ENCODE results near the gene IGDCC3. TPM values are rescaled to one million over a fixed set of nuclear protein-coding genes. Genes with fewer than 3 reads are reported as not detected.

Gene IGDCC3
- polyA plus RNA-seq, 3 donors from 2014 or later = not detected

Other genes starting within 250 kb of the IGDCC3 start
- gene PDCD7, start 244.2 kb downstream of the IGDCC3 start, polyA plus RNA-seq = 10 to 100 TPM in 2 of 3 donors, 1 to 10 TPM in 1; 8.9 to 14.7 (median 14.4) TPM
- 10 to 100 TPM; 18.5 to 36.0 (median 23.4) TPM for gene CLPX, start 192.7 kb downstream of the IGDCC3 start, polyA plus RNA-seq
- under 1 TPM in 1 of 3 donors, not detected in 2; 0.06 TPM for gene CILP, start 166.5 kb downstream of the IGDCC3 start, polyA plus RNA-seq
- 10 to 100 TPM; 17.1 to 28.3 (median 17.4) TPM for gene PARP16, start 91.1 kb downstream of the IGDCC3 start, polyA plus RNA-seq
- gene RNU5A-1, start 82.0 kb downstream of the IGDCC3 start, polyA plus RNA-seq = not detected
- gene RNU5B-1, start 73.3 kb downstream of the IGDCC3 start, polyA plus RNA-seq = not detected
- under 1 TPM in 2 of 3 donors, not detected in 1; 0.18 to 0.25 TPM for gene IGDCC4, start 44.9 kb upstream of the IGDCC3 start, polyA plus RNA-seq
- 100 to 1,000 TPM in 1 of 3 donors, 10 to 100 TPM in 2; 33.1 to 103 (median 52.0) TPM for gene DPP8, start 139.7 kb upstream of the IGDCC3 start, polyA plus RNA-seq
- 10 to 100 TPM; 24.4 to 36.7 (median 26.0) TPM for gene HACD3, start 152.5 kb upstream of the IGDCC3 start, polyA plus RNA-seq
- 10 to 100 TPM; 16.4 to 30.5 (median 18.6) TPM for gene INTS14, start 233.1 kb upstream of the IGDCC3 start, polyA plus RNA-seq
- 1 to 10 TPM in 1 of 3 donors, under 1 TPM in 1, not detected in 1; 0.83 to 4.1 TPM for gene SLC24A1, start 243.9 kb upstream of the IGDCC3 start, polyA plus RNA-seq

Data from immature natural killer cell (primary cell).